ENCODE results near the gene ZDHHC22. TPM values are rescaled to one million over a fixed set of nuclear protein-coding genes. Genes with fewer than 3 reads are reported as not detected.

Gene ZDHHC22
- total and polyA plus RNA-seq, 3 donors from 2014 or later: 0.84 to 3.2 (median 1.7) TPM

GRCh38 chr14:77181603-77182437, 40.2 kb upstream of the ZDHHC22 start, which contains the start of gene TMEM63C:
Gene TMEM63C (plus strand): TSS chr14:77181798. CDS start chr14:77218814, 37,016 bp downstream.
- WGBS, 2 donors: 0 to 1% methylated on average over 27 to 44 of the region's 46 CpGs
- H3K4me3 ChIP-seq: peak within 1 kb of the TSS; percentile 34 to 55
- TF ChIP-seq POLR2A (IDR thresholded peaks at IDR 0.05) (no peak), CTCF (IDR thresholded peaks at IDR 0.05) (no peak)
- H3K4me1 ChIP-seq: no peaks in the 10 kb centered on the region
- H3K27ac ChIP-seq: no peak within 1 kb of the TSS
- no peaks in the 10 kb centered on the region for H3K27me3 ChIP-seq
- no peaks in the 10 kb centered on the region for H3K9me3 ChIP-seq
- H3K36me3 ChIP-seq (ENCODE audit: low read depth, missing control alignments): no peaks in the 10 kb centered on the region
- DNase-seq: peak; percentile 71
- intact Hi-C loops (cut with DNase I; ENCODE audit: low total_unique reads): no loop called here

GRCh38 chr14:77180726-77181602, 39.4 kb upstream of the ZDHHC22 start:
- TF ChIP-seq POLR2A (IDR thresholded peaks at IDR 0.05) (no peak), CTCF (IDR thresholded peaks at IDR 0.05) (no peak)
- Histone ChIP-seq H3K27ac (no peak overlapping the region), H3K27me3 (no peaks in the 10 kb centered on the region), H3K4me1 (no peaks in the 10 kb centered on the region), H3K9me3 (no peaks in the 10 kb centered on the region), H3K4me3 (peak overlapping the region in 1 of 2 donors; percentile 55), H3K36me3 (ENCODE audit: low read depth, missing control alignments) (no peaks in the 10 kb centered on the region)
- no peak for DNase-seq
- intact Hi-C loops (cut with DNase I; ENCODE audit: low total_unique reads): no loop called here
- 28 to 37% methylated on average over 8 to 12 of the region's 12 CpGs for WGBS, 2 donors

- Histone ChIP-seq H3K4me1 (no peaks in the 10 kb centered on the region), H3K36me3 (ENCODE audit: low read depth, missing control alignments) (no peaks in the 10 kb centered on the region), H3K27me3 (no peaks in the 10 kb centered on the region), H3K9me3 (no peaks in the 10 kb centered on the region), H3K27ac (no peak overlapping the region), H3K4me3 (no peak overlapping the region)
- intact Hi-C loops (cut with DNase I; ENCODE audit: low total_unique reads): no loop called here
- no peak for DNase-seq
- TF ChIP-seq POLR2A (IDR thresholded peaks at IDR 0.05) (no peak), CTCF (IDR thresholded peaks at IDR 0.05) (no peak)
- 49 to 51% methylated on average over 3 of the region's 3 CpGs for WGBS, 2 donors
Measured at GRCh38 chr14:77178656-77179055, 37.1 kb upstream of the ZDHHC22 start.

- TF ChIP-seq POLR2A (IDR thresholded peaks at IDR 0.05): no peak
- TF ChIP-seq CTCF (IDR thresholded peaks at IDR 0.05): no peak
Measured at GRCh38 chr14:77177702-77178101, 36.1 kb upstream of the ZDHHC22 start.

More at GRCh38 chr14:77177702-77178101, 36.1 kb upstream of the ZDHHC22 start:
- Histone ChIP-seq H3K27me3 (no peaks in the 10 kb centered on the region), H3K9me3 (no peaks in the 10 kb centered on the region), H3K4me1 (no peaks in the 10 kb centered on the region), H3K36me3 (ENCODE audit: low read depth, missing control alignments) (no peaks in the 10 kb centered on the region), H3K4me3 (no peak overlapping the region), H3K27ac (no peak overlapping the region)
- intact Hi-C loops (cut with DNase I; ENCODE audit: low total_unique reads): no loop called here
- 23 to 36% methylated on average over 1 of the region's 1 CpG for WGBS, 2 donors
- no peak for DNase-seq

Measured in testis (tissue), 3 donors.